BJ (cell line): ENCODE data around the gene DENND1A. TPM values are rescaled to one million over a fixed set of nuclear protein-coding genes. Genes with fewer than 3 reads are reported as not detected.
A peak's percentile ranks its signal among the peaks of the same experiment; 100 is the strongest.

ENCODE experiments used
- CTCF ChIA-PET: fragments of 350-600 bp; formaldehyde crosslinking; extraction: SDS; loops from one replicate; lab custom pipeline; 2021; ENCODE audit warnings: antibody characterized with exemption, inconsistent platforms; lab: Yijun Ruan, JAX
- POLR2A ChIA-PET: fragments of 300-600 bp; sonication (Branson Sonifier 250); formaldehyde crosslinking; extraction: SDS; loops from one replicate; lab custom pipeline; 2021; ENCODE audit warnings: antibody characterized with exemption; lab: Charles Lee
- DNase-seq: peaks from one replicate; pipeline ENCODE4 v3.0.0-alpha.2; 2011; ENCODE audit warnings: low read depth
- H3K27me3 ChIP-seq: 2 replicates; pipeline ENCODE4 v1.6.0; 2011; ENCODE audit warnings: low read length; ENCODE audit not compliant: control insufficient read depth, insufficient read depth
- H3K36me3 ChIP-seq: 2 replicates; pipeline ENCODE4 v1.5.1; 2011; ENCODE audit warnings: low read length; ENCODE audit not compliant: control insufficient read depth, insufficient read depth
- H3K4me3 ChIP-seq: 2 replicates; pipeline ENCODE4 v1.5.1; 2011; ENCODE audit warnings: low read depth, mild to moderate bottlenecking, control low read depth, low read length
- polyA plus RNA-seq: library from polyadenylated mRNA; depleted of rRNA; stranded (reverse); fragments of >200 nt; gene quantifications from 2 replicates; pipeline ENCODE4 v1.2.3, GENCODE V29; 2011
- TF ChIP-seq, protein P1 (sequence below): IDR thresholded peaks from 2 replicates; pipeline ENCODE4 v1.5.1; 2011; ENCODE audit warnings: low read depth, mild to moderate bottlenecking, control low read depth, inconsistent platforms, low read length, moderate library complexity; ENCODE audit not compliant: insufficient read depth

The DENND1A gene
- polyA plus RNA-seq, 1 experiment, result 24.0 TPM

DNA sequence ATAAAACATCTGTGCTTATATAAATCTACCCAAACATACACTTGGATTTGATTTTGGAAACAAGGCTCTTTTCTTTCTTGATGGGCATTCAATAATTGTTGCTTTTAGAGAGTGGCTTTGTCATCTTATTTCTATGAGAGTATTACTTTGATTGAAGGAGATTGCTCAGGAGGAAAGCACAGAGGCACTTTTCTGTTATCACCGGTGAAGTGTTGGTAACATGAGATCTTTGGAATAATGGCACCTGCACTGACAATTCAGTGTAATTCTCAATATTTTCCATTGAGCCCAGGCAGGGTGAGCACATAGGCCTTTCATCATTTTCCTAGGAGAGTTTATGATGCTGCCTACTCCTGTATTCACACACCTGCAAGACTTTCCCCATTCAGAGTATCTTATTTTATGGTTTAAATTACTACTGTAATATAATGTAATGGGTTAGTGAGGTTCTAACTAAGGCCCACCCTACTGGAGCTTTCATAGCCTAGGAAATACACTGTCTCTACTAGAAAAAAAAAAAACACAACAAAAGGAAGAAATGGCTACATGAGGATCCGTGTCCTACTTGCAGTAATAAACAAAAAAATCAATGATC lies 244.3 kb downstream of the DENND1A start:
- DNase-seq, result no peak
- Histone ChIP-seq H3K4me3 (no peak overlapping the region), H3K36me3 (no peaks in the 10 kb centered on the region), H3K27me3 (no peaks in the 10 kb centered on the region)
- TF ChIP-seq, protein P1, sequence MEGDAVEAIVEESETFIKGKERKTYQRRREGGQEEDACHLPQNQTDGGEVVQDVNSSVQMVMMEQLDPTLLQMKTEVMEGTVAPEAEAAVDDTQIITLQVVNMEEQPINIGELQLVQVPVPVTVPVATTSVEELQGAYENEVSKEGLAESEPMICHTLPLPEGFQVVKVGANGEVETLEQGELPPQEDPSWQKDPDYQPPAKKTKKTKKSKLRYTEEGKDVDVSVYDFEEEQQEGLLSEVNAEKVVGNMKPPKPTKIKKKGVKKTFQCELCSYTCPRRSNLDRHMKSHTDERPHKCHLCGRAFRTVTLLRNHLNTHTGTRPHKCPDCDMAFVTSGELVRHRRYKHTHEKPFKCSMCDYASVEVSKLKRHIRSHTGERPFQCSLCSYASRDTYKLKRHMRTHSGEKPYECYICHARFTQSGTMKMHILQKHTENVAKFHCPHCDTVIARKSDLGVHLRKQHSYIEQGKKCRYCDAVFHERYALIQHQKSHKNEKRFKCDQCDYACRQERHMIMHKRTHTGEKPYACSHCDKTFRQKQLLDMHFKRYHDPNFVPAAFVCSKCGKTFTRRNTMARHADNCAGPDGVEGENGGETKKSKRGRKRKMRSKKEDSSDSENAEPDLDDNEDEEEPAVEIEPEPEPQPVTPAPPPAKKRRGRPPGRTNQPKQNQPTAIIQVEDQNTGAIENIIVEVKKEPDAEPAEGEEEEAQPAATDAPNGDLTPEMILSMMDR, result no peak
- CTCF ChIA-PET, result no interaction called here
- POLR2A ChIA-PET, result no interaction called here

DNA sequence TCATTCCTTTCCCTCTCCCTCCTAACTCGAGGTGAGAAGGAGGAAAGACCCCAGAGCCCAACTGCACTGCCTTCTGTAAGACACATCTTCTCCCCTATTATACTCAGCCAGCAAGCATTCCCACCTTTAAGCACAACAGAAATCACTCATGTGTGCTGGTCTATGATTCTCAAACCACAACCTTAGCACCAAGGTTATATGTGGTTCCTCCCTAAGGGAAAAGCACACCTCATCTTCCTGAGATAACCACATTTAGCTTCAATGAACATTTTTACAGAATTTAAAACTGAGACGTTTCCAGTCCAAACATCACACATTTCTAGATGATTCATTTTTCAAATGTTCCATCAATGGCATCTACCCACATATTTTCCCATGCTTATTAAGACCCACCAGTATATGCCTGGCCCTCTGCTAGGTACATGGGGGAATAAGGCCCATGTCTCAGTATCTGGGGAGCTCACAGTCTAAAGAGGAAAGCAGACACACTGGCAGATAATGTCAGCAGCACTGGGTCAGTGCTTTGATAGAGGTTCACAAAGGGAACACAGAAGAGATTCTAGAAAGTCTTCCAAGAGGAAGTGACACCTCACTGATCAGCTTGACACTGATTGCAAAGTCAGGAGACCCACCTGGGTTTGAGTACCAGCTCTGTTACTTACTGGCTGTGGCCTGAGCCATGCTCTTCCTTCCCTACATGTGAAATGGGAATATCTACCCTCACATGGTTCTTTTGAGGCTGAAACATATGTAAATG lies 245.4 kb downstream of the DENND1A start:
- TF ChIP-seq, protein P1, result no peak
- no peak for DNase-seq
- CTCF ChIA-PET, result interaction anchor here (1.1 kb wide), 1 partner anchor 14 kb away, joined by 3 read pairs; no protein-coding TSS in a partner anchor
- POLR2A ChIA-PET, result no interaction called here
- Histone ChIP-seq H3K27me3 (no peaks in the 10 kb centered on the region), H3K36me3 (no peaks in the 10 kb centered on the region), H3K4me3 (no peak overlapping the region)

DNA sequence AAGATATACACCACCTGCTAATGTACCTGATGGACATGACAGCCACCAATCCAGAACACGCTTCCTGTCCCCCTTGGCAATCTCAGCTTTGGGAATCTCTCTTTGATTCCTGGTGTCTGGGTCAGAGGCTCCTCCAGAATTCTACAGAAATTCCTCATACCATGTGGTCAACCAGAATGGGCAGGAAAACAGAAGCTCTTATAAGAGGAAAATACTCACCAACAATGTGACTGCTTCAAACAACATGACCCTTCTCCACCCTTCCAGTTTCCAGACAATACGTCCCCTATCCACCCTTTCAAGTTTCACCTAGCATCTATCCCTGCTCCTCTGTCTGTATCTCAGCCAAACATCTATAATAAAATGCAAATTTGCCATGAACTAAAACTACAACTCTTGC lies 247.2 kb downstream of the DENND1A start:
- ChIA-PET POLR2A (no interaction called here), CTCF (no interaction called here)
- TF ChIP-seq, protein P1, result no peak
- H3K36me3 ChIP-seq, result no peaks in the 10 kb centered on the region
- DNase-seq, result no peak
- no peak overlapping the region for H3K4me3 ChIP-seq
- H3K27me3 ChIP-seq, result no peaks in the 10 kb centered on the region

DNA sequence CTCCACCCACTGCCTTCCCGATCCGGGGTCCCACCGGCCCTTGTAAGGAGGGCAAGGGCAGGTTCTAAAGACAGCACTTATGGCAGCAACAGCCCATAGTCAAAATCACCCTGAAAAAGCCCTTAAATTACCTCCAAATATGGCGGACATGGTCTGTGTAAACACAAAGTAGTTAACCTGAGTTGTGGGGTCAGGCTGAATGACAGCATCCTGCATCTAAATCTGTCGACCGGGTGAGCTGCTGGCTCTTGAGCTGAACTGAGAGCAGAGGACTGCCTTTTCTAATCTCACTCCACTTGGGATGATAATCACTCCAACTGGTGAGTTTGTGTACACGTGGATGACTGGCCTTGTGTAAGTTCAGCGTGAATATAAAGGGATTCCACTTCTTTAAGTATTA lies 249.6 kb downstream of the DENND1A start:
- H3K27me3 ChIP-seq, result no peaks in the 10 kb centered on the region
- CTCF ChIA-PET, result no interaction called here
- H3K4me3 ChIP-seq, result no peak overlapping the region
- TF ChIP-seq, protein P1, result no peak
- no peaks in the 10 kb centered on the region for H3K36me3 ChIP-seq
- POLR2A ChIA-PET, result no interaction called here
- DNase-seq, result no peak

DNA sequence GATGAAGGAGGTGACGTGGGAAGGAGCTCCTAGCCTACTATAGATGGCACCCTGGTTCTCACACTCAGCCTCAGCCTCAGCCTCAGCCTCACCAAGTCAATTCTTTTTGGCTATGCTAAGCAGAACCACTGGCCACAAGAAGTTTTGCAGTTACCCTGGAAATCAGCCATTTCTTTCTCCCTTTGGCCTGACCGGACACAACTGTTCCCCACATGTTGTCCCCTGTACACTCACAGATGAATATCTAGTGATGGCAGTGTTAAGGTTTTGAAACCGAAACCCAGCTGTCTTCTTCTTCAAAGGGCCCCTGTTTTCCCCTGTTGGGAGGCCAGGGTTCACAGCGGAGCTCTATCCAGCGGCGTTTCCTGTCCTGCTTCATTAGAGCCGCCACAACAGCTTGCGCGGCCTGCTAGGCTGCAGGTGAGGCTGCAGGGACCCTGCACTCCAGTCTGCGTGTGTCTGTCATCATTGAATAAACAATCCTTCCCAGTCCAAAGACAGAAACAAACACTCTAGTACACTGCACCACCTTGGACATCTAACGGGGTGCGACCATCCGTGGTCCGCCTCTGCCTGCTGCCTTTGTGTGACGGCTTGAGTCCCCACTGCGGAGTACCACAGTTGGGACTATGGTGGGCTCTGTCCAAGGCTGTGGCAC lies 250.5 kb downstream of the DENND1A start:
- Histone ChIP-seq H3K4me3 (no peak overlapping the region), H3K36me3 (no peaks in the 10 kb centered on the region), H3K27me3 (no peaks in the 10 kb centered on the region)
- POLR2A ChIA-PET, result no interaction called here
- DNase-seq, result peak; percentile 46
- CTCF ChIA-PET, result interaction anchor here (1.1 kb wide), 1 partner anchor 8 kb away, joined by 4 read pairs; no protein-coding TSS in a partner anchor
- TF ChIP-seq, protein P1, result no peak
